Kidney epithelial cell (primary cell): ENCODE measurements around the gene CPSF4. TPM values are rescaled to one million over a fixed set of nuclear protein-coding genes. Genes with fewer than 3 reads are reported as not detected.
"Not testable (repeated sequence)": the region's sequence is repeated elsewhere in the genome, so short reads cannot be mapped to it uniquely, and the experiment has no call there.

Experiments
- DNase-seq: peaks from one replicate; pipeline ENCODE4 v3.0.0-alpha.2; 2010; ENCODE audit warnings: low read depth
- H3K27me3 ChIP-seq: 2 replicates; pipeline ENCODE4 v1.6.0; 2011; ENCODE audit warnings: low read length; ENCODE audit not compliant: control insufficient read depth, insufficient read depth
- H3K36me3 ChIP-seq: 2 replicates; pipeline ENCODE4 v1.5.1; 2011; ENCODE audit warnings: low read length; ENCODE audit not compliant: control insufficient read depth, insufficient read depth
- H3K4me3 ChIP-seq: 2 replicates; pipeline ENCODE4 v1.5.1; 2011; ENCODE audit warnings: low read depth, mild to moderate bottlenecking, control low read depth, low read length
- total RNA-seq: library from RNA; depleted of rRNA; stranded (reverse); fragments of >200 nt; gene quantifications from 2 replicates; pipeline ENCODE4 v1.2.3, GENCODE V29; 2015
- TF ChIP-seq, protein P1 (sequence below): IDR thresholded peaks from 2 replicates; pipeline ENCODE4 v1.5.1; 2011; ENCODE audit warnings: mild to moderate bottlenecking, moderate library complexity, low read length, control low read depth, inconsistent platforms; ENCODE audit not compliant: insufficient read depth, poor library complexity, severe bottlenecking

CPSF4 gene
- total RNA-seq, 1 donor from 2014 or later = 31.7 TPM

DNA sequence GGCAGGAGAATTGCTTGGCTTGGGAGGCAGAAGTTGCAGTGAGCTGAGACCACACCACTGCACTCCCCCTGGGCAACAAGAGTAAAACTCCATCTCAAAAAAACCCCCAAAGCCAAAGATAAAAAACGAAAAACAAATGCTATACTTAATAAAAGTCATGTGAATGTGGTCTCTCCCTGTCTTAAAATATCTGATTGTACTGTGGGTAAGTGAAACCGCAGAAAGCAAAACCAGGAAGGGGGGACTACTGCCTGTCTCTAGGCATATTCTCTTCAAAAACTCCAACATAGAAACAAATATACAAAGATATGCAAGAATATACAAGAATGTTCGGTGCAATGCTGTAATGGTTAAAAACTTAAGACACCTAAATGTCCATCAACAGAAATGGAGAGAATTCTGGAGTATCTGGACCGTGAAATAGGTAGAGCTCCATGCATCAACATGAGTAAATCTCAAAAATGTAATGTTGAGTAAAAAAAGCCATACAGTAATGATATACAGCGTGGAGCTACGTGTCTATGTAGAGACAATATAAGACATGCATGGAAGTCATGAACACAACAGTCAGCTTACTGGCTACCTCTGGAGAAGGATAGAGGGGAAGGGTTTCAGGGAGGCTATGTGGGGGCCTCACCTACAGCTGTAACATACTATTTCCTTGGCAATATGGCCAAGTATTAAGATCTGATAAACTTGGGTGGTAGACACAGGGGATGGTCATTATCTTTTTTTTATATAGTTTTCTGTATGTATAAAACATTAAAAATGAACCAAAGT is 59.2 kb downstream of the CPSF4 start:
- Histone ChIP-seq H3K4me3 (peak overlapping the region; percentile 97), H3K36me3 (peaks cover 2% of the 10 kb centered on the region), H3K27me3 (no peaks in the 10 kb centered on the region)
- TF ChIP-seq, protein P1, sequence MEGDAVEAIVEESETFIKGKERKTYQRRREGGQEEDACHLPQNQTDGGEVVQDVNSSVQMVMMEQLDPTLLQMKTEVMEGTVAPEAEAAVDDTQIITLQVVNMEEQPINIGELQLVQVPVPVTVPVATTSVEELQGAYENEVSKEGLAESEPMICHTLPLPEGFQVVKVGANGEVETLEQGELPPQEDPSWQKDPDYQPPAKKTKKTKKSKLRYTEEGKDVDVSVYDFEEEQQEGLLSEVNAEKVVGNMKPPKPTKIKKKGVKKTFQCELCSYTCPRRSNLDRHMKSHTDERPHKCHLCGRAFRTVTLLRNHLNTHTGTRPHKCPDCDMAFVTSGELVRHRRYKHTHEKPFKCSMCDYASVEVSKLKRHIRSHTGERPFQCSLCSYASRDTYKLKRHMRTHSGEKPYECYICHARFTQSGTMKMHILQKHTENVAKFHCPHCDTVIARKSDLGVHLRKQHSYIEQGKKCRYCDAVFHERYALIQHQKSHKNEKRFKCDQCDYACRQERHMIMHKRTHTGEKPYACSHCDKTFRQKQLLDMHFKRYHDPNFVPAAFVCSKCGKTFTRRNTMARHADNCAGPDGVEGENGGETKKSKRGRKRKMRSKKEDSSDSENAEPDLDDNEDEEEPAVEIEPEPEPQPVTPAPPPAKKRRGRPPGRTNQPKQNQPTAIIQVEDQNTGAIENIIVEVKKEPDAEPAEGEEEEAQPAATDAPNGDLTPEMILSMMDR = no peak
- no peak for DNase-seq

DNA sequence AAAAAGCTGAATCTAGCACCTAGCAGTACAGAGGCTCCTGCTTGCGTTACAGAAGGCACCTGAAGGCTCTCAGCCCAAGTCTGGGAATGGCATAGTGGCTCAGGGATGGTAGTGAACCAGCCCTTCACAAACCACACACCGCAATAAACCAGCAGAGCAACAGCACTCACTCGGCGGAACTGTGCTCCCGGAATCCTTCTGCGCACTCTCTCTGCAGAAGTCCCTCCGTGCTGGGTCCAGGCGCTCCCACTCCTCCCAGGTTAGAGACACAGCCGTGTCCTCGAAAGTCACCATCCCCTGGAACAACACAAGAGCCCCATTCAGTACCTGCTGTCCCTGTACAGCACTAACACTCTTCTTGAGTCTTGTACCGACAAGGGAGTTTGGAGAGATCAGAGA is 59.8 kb downstream of the CPSF4 start:
- TF ChIP-seq, protein P1 = no peak
- H3K4me3 ChIP-seq = peak overlapping the region; percentile 97
- peaks cover 2% of the 10 kb centered on the region for H3K36me3 ChIP-seq
- no peak for DNase-seq
- H3K27me3 ChIP-seq = no peaks in the 10 kb centered on the region

DNA sequence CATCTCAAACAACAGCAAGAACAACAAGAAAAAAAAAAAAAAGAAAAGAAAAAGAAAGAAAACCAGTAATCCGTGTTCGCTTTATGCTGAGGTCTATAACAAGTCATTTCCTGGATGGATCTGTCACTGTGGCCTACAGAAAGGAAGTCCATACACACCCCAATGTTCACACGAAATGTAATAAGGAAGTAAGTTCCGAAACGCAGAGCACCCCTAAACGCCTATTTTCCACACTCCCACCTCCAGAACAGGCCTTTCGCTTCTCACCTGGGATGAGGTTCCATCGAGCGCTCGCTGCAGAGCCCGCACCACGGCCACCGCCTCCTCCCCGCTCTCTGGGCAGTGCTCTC is 60.6 kb downstream of the CPSF4 start:
- Histone ChIP-seq H3K27me3 (no peaks in the 10 kb centered on the region), H3K4me3 (peak overlapping the region; percentile 97), H3K36me3 (no peaks in the 10 kb centered on the region)
- DNase-seq = no peak
- TF ChIP-seq, protein P1 = no peak

DNA sequence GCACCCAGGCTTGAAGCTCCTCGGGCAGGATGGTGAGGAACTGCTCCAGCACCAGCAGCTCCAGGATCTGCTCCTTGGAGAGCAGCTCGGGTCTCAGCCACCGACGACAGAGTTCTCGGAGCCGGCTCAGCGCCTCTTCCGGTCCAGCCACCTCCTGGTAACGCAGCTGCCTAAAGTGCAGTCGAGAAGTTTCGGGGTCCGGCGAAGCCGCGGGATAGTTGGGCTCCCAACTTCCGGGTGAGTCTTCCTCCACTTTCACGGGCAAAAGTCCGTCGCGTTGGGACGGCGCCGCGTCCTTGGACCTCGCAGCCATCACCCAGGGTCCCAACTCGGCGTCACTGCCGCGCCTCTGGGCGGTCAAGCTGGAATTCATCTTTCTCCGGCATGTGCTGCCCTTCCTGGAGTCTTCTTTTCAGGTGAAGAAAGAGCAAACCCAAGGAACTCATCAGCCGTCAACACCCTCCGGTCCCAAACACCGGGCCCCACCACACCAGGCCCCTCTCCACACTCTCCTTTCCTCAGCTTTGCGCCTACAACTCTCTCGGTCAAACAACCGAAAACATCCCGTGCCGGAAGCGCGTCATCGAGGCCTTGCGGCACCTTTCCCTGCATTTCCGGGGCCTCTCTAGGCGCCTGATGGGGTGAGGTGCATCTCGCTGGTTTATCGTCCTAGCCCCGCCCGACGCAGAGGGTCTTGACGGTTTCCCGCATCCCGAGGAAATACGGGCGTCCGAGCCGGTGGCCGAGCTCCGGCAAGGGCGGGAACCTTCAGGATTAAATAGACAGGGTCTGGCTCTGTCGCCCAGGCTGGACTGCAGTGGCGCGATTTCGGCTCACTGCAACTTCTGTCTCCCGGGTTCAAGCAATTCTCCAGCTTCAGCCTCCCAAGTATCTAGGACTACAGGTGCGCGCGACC is 61.2 kb downstream of the CPSF4 start, which contains the start of gene ZNF394:
Gene ZNF394 (minus strand): TSS at position 561 of the 916 bp plus-strand sequence. CDS start 188 bp downstream, at position 373.
- TF ChIP-seq, protein P1 = no peak
- Histone ChIP-seq H3K4me3 (peak within 1 kb of the TSS; percentile 97), H3K36me3 (no peaks in the 10 kb centered on the region), H3K27me3 (no peaks in the 10 kb centered on the region)
- peak; percentile 71 for DNase-seq

DNA sequence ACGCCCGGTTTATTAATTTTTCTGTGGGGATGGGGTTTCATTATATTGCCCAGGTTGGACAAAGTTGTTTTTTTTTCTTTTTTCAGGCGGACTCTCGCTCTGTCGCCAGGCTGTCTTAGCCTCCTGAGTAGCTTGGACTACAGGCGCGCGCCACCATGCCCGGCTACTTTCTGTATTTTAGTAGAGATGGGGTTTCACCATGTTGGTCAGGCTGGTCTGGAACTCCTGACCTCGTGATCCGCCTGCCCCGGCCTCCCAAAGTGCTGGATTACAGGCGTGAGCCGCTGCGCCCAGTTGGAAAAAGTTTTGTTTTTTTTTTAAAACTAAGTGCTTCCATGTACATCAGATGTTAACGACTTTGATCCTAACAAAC is 61.9 kb downstream of the CPSF4 start:
- H3K36me3 ChIP-seq = no peaks in the 10 kb centered on the region
- TF ChIP-seq, protein P1 = no peak
- no peak for DNase-seq
- peak overlapping the region; percentile 97 for H3K4me3 ChIP-seq
- no peaks in the 10 kb centered on the region for H3K27me3 ChIP-seq

DNA sequence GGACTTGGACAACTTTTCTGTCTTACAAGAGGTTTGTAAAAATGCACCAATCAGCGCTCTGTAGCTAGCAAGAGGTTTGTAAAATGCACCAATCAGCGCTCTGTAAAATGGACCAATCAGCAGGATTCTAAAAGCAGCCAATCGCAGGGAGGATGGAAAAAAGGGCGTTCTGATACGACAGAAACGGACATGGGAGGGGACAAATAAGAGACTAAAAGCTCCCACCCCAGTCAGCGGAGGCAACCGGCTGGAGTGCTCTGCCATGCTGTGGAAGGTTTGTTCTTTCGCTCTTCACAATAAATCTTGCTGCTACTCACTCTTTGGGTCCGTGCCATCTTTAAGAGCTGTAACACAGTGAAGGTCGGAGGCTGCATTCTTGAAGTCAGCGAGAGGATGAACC is 62.5 kb downstream of the CPSF4 start:
- not testable (repeated sequence) for H3K36me3 ChIP-seq, H3K4me3 ChIP-seq, DNase-seq, H3K27me3 ChIP-seq
